ENCODE data around the gene DAP3. TPM values are rescaled to one million over a fixed set of nuclear protein-coding genes. Genes with fewer than 3 reads are reported as not detected.
"Not testable (repeated sequence)": the region's sequence is repeated elsewhere in the genome, so short reads cannot be mapped to it uniquely, and the experiment has no call there.

DAP3 gene
- total RNA-seq, 1 experiment from 2014 or later = 165 TPM

DNA sequence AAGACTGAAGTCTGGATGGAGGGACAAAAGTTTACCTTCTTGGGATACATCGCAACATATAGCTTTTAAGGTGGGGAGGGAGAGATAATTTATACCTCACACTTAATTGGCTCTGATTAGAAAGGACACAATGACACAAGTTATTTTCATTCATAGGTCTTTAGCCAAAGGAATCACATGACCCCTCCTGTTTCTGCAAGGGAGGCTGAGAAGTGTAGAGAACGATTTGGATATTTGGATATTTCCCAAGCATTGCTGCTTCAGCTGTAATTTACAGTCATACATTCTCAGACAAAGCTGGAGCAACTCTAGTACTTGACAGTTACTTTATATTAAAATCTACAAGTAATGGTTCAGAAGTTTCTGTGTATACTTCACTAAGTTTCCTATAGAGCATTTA, 24.2 kb downstream of the DAP3 start:
- BruUV-seq (replicated peaks) = no TSS peak
- CTCF ChIA-PET = interaction anchor here (1.0 kb wide), 1 partner anchor 95 kb away, joined by 3 read pairs; no protein-coding TSS in a partner anchor
- Histone ChIP-seq H3K9me3 (no peaks in the 10 kb centered on the region), H3K27me3 (replicated peaks; ENCODE audit: control insufficient read depth, insufficient read depth, low read length) (no peaks in the 10 kb centered on the region), H3K36me3 (ENCODE audit: control insufficient read depth, insufficient read depth, low read length) (no peaks in the 10 kb centered on the region; the same call in 1 of the 2 replicates), H3K4me3 (ENCODE audit: low read depth, low read length) (no peak overlapping the region), H3K4me1 (no peaks in the 10 kb centered on the region)
- Mint-ChIP-seq H3K4me3 (ENCODE audit: unreplicated experiment) (no peak overlapping the region), H3K4me1 (ENCODE audit: low read depth, unreplicated experiment) (no peaks in the 10 kb centered on the region), H3K9me3 (ENCODE audit: unreplicated experiment) (no peaks in the 10 kb centered on the region), H3K27me3 (ENCODE audit: insufficient read depth, unreplicated experiment) (no peaks in the 10 kb centered on the region), H3K27ac (ENCODE audit: unreplicated experiment) (no peak overlapping the region), H3K36me3 (ENCODE audit: insufficient read depth, unreplicated experiment) (peaks cover 65% of the 10 kb centered on the region)
- POLR2A ChIA-PET = no interaction called here
- DNase-seq = no peak
- intact Hi-C loops (cut with micrococcal nuclease; ENCODE audit: unreplicated experiment) = no loop called here
- no peak for TF ChIP-seq CTCF (IDR thresholded peaks at IDR 0.05; ENCODE audit: insufficient read depth in 1 of 2, low read depth in 1 of 2, low read length in 1 of 2, severe bottlenecking in 1 of 2, unreplicated experiment in 1 of 2)

DNA sequence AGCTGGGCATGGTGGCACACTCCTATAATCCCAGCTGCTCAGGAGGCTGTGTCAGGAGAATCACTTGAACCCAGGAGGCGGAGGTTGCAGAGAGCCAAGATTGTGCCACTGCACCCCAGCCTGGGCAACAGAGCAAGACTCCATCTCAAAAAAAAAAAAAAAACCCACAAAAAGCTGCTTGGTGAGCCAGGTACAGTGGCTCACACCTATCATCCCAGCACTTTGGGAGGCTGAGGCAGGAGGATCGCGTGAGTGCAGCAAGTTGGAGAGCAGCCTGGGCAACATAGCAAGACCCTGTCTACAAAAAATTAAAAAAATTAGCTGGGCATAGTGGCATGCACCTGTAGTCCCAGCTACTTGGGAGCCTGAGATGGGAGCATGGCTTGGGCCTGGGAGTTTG, 26.2 kb downstream of the DAP3 start:
- H3K4me3 ChIP-seq (ENCODE audit: low read depth, low read length); H3K9me3 Mint-ChIP-seq (ENCODE audit: unreplicated experiment); H3K9me3 ChIP-seq; H3K36me3 ChIP-seq (ENCODE audit: control insufficient read depth, insufficient read depth, low read length); H3K27me3 ChIP-seq (replicated peaks; ENCODE audit: control insufficient read depth, insufficient read depth, low read length); DNase-seq; H3K4me1 ChIP-seq; POLR2A ChIA-PET; BruUV-seq (replicated peaks); intact Hi-C loops (cut with micrococcal nuclease; ENCODE audit: unreplicated experiment); H3K4me3 Mint-ChIP-seq (ENCODE audit: unreplicated experiment); H3K4me1 Mint-ChIP-seq (ENCODE audit: low read depth, unreplicated experiment); H3K27ac Mint-ChIP-seq (ENCODE audit: unreplicated experiment); H3K27me3 Mint-ChIP-seq (ENCODE audit: insufficient read depth, unreplicated experiment): not testable (repeated sequence)
- CTCF ChIA-PET = interaction anchor here (0.5 to 1.3 kb wide), 3 partner anchors 14 to 542 kb away, joined by 3 to 4 read pairs (median 4); partner anchors contain the start of gene KRTCAP2
- peaks cover 77% of the 10 kb centered on the region for H3K36me3 Mint-ChIP-seq (ENCODE audit: insufficient read depth, unreplicated experiment)

DNA sequence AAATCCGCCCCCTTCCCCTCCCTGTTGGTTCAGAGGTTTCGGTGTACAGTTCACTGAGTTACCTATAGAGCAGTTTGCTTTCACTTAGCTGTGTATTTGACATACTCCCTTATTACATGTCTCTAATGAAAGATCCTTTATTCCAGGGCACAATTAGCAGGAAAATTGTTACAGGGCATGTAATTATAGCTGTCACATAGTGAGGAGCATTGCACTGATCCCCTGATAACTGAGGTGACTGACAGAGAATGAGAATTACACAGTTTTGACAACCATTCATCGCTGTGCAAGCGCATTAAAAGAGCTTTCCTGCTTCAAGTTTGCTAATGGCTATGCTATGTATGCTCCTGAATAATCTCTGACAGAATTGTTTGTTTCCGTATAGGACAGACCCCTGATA, 26.9 kb downstream of the DAP3 start:
- intact Hi-C loops (cut with micrococcal nuclease; ENCODE audit: unreplicated experiment) = no loop called here
- Mint-ChIP-seq H3K27ac (ENCODE audit: unreplicated experiment) (no peak overlapping the region), H3K4me1 (ENCODE audit: low read depth, unreplicated experiment) (no peaks in the 10 kb centered on the region), H3K27me3 (ENCODE audit: insufficient read depth, unreplicated experiment) (no peaks in the 10 kb centered on the region), H3K4me3 (ENCODE audit: unreplicated experiment) (no peak overlapping the region), H3K9me3 (ENCODE audit: unreplicated experiment) (no peaks in the 10 kb centered on the region), H3K36me3 (ENCODE audit: insufficient read depth, unreplicated experiment) (peaks cover 79% of the 10 kb centered on the region)
- DNase-seq = no peak
- ChIA-PET CTCF (interaction anchor here (0.5 to 1.3 kb wide), 2 partner anchors 13 to 466 kb away, joined by 3 to 4 read pairs; no protein-coding TSS in a partner anchor), POLR2A (interaction anchor here (0.6 kb wide), 1 partner anchor 26 kb away, joined by 3 read pairs; no protein-coding TSS in a partner anchor)
- Histone ChIP-seq H3K4me3 (ENCODE audit: low read depth, low read length) (no peak overlapping the region), H3K36me3 (ENCODE audit: control insufficient read depth, insufficient read depth, low read length) (no peaks in the 10 kb centered on the region), H3K9me3 (no peaks in the 10 kb centered on the region), H3K27me3 (replicated peaks; ENCODE audit: control insufficient read depth, insufficient read depth, low read length) (no peaks in the 10 kb centered on the region), H3K4me1 (no peaks in the 10 kb centered on the region)
- BruUV-seq (replicated peaks) = no TSS peak
- no peak for TF ChIP-seq CTCF (IDR thresholded peaks at IDR 0.05; ENCODE audit: insufficient read depth in 1 of 2, low read depth in 1 of 2, low read length in 1 of 2, severe bottlenecking in 1 of 2, unreplicated experiment in 1 of 2)

- Mint-ChIP-seq H3K27me3 (ENCODE audit: insufficient read depth, unreplicated experiment) (no peaks in the 10 kb centered on the region), H3K9me3 (ENCODE audit: unreplicated experiment) (no peaks in the 10 kb centered on the region), H3K4me3 (ENCODE audit: unreplicated experiment) (no peak overlapping the region), H3K27ac (ENCODE audit: unreplicated experiment) (no peak overlapping the region), H3K4me1 (ENCODE audit: low read depth, unreplicated experiment) (no peaks in the 10 kb centered on the region), H3K36me3 (ENCODE audit: insufficient read depth, unreplicated experiment) (peaks cover 80% of the 10 kb centered on the region)
- Histone ChIP-seq H3K9me3 (no peaks in the 10 kb centered on the region), H3K36me3 (ENCODE audit: control insufficient read depth, insufficient read depth, low read length) (no peaks in the 10 kb centered on the region), H3K4me3 (ENCODE audit: low read depth, low read length) (no peak overlapping the region), H3K4me1 (no peaks in the 10 kb centered on the region), H3K27me3 (replicated peaks; ENCODE audit: control insufficient read depth, insufficient read depth, low read length) (no peaks in the 10 kb centered on the region)
- CTCF ChIA-PET = interaction anchor here (0.7 kb wide), 1 partner anchor 44 kb away, joined by 3 read pairs; no protein-coding TSS in a partner anchor
- DNase-seq = no peak
- POLR2A ChIA-PET = no interaction called here
- TF ChIP-seq CTCF (IDR thresholded peaks at IDR 0.05; ENCODE audit: insufficient read depth in 1 of 2, low read depth in 1 of 2, low read length in 1 of 2, severe bottlenecking in 1 of 2, unreplicated experiment in 1 of 2) = no peak
- BruUV-seq (replicated peaks) = no TSS peak
- intact Hi-C loops (cut with micrococcal nuclease; ENCODE audit: unreplicated experiment) = no loop called here
Observed at GRCh38 chr1:155717041-155717440, 28.1 kb downstream of the DAP3 start.

- peaks cover 72% of the 10 kb centered on the region for H3K36me3 Mint-ChIP-seq (ENCODE audit: insufficient read depth, unreplicated experiment)
- H3K27me3 Mint-ChIP-seq (ENCODE audit: insufficient read depth, unreplicated experiment); H3K9me3 Mint-ChIP-seq (ENCODE audit: unreplicated experiment); H3K4me3 ChIP-seq (ENCODE audit: low read depth, low read length); H3K4me1 ChIP-seq; H3K27ac Mint-ChIP-seq (ENCODE audit: unreplicated experiment); POLR2A ChIA-PET; H3K4me3 Mint-ChIP-seq (ENCODE audit: unreplicated experiment); CTCF ChIA-PET; H3K4me1 Mint-ChIP-seq (ENCODE audit: low read depth, unreplicated experiment); intact Hi-C loops (cut with micrococcal nuclease; ENCODE audit: unreplicated experiment); DNase-seq; H3K27me3 ChIP-seq (replicated peaks; ENCODE audit: control insufficient read depth, insufficient read depth, low read length); H3K9me3 ChIP-seq; H3K36me3 ChIP-seq (ENCODE audit: control insufficient read depth, insufficient read depth, low read length); BruUV-seq (replicated peaks): not testable (repeated sequence)
Observed at GRCh38 chr1:155718524-155719115, 29.7 kb downstream of the DAP3 start.
